ENCODE measurements around the gene MAP2K5.

MAP2K5 gene

DNA sequence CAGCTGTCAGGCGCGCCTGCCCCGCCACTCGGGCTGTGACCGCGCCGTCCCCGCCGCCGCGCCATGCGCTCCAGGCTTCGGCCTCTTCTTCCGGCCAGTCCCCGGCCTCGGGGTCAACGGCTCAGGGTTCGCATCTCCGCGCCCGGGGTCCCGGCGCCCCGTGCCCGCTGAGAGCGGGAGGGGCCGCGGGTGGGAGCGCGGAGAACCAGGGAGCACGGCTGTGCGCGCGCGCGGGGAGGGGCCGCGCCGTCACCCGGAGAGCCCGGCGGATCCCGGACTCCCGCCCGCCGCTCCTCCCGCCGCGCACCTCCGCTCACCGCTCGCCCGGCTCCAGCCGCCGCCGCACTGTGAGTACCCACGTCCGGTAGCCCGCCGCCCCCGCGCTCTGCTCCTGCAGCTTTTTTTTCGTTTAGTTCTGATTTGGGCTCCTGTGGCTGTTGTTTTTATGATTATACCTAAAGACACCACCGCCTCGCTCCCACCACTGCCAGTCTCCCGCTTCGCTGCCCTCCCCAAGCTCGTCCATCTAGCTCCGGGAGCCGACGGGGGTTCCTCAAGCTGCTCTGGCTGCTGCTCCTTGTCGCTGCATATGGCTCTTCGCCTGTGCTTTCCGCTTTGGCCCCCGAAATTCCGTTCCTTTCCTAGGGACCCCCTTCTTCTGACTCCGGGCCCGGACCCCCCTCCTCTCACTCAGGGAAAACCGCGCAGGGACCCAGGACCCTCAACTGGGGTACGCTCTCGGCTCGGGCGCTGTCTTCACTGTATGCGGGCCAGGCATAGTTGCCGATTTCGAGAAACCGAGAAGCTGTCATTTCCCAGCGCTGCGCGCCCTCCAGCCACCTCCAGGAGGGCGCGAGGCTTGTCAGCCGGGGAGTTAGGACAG, 281.1 kb downstream of the MAP2K5 start:
- DNase-seq: peak; percentile 43
- Mint-ChIP-seq H3K36me3 (ENCODE audit: low read depth) (no peaks in the 10 kb centered on the region), H3K27me3 (peaks cover 76% of the 10 kb centered on the region), H3K9me3 (no peaks in the 10 kb centered on the region), H3K4me3 (peak overlapping the region; percentile 77), H3K4me1 (ENCODE audit: low read depth) (peaks cover 58% of the 10 kb centered on the region), H3K27ac (peak overlapping the region; percentile 74)

DNA sequence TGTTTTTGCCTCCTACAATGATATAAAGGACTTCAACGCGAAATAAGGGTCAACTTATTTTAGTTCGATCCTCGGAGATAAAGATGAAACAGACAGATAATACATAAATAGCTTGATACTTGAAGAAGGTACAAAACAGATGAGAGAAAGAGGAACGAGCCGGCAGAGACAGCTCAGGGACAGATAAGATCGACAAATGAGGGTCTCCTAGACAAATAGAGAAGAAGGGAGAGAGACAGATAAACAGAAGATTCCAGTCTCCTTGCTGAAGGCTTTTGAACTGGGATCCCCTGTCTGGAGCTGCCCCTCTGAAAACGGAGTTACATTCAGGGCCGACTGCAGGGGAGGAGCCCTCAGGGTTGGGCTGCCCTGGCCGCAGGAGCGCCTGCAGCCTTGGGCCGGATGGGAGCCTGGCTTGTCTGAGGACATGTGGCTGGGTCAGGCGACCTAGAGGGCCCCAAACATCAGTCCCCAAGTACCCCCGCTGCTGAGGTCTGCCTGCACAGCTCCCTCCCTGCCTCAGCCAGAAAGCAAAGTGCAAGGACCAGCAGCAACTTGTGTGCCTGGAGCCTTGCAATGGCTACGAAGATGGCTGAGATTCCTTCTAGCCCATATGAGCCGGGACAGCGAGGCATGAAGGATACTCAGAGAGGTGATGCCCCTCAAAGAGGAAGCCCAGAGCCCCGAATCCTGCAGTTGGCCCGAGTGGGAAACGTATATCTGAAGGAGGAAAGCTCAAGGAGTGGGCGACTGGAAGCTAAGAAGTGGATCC, 281.9 kb downstream of the MAP2K5 start:
- Mint-ChIP-seq H3K4me3 (peak overlapping the region; percentile 77), H3K27me3 (peaks cover 80% of the 10 kb centered on the region), H3K9me3 (no peaks in the 10 kb centered on the region), H3K4me1 (ENCODE audit: low read depth) (peaks cover 64% of the 10 kb centered on the region), H3K36me3 (ENCODE audit: low read depth) (no peaks in the 10 kb centered on the region), H3K27ac (peak overlapping the region; percentile 74)
- no peak for DNase-seq

DNA sequence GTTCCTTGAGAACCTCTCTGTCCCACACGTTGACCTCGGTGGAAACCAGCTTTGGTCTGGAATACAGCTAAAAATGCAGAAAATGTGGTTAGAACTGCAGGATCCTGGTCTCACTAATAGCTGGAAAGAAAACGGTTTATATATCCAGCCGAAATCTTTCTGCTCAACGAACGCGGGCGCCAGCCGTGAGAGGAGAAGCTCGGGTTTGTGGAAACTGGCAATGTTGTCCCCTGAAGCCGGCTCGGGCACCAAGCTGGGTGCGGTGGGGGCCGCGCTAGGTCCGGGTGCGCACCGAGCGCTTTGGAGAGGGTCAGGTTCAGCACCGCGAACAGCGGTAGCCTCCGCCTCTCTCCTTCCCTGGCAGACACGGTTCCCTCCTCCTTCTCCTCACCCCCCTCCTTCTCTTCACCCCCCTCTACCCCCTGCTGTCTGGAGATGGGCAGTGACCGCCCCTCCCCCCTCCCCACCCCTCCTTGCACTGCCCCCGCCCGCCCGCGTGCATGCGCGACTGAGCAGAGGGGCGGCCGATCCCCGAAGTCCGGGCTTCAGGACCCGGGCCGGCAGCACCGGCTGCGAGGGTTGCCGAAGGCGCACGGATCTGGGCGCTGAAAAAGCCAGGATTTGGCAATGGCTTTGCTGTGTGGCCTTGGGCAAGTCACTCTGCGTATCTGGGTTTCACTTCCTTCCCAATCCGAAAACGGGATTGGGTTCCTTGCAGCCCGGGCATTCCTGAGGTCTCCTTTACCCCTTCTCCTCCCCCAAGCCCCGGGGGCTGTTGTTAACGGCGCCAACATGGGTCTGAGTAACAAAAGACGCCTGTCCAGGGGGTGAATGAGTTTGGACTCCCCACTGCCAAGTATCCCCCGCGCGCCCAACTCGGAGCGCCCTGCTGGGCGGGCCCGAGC, 282.7 kb downstream of the MAP2K5 start, which contains the start of gene SKOR1:
Gene SKOR1 (plus strand): TSS at position 534 of the 905 bp plus-strand sequence. CDS start 94 bp downstream, at position 628.
- peaks cover 67% of the 10 kb centered on the region for H3K4me1 Mint-ChIP-seq (ENCODE audit: low read depth)
- peak; percentile 49 for DNase-seq
- no peaks in the 10 kb centered on the region for H3K9me3 Mint-ChIP-seq
- H3K36me3 Mint-ChIP-seq (ENCODE audit: low read depth): no peaks in the 10 kb centered on the region
- peak within 1 kb of the TSS; percentile 77 for H3K4me3 Mint-ChIP-seq
- H3K27me3 Mint-ChIP-seq: peaks cover 77% of the 10 kb centered on the region
- peak within 1 kb of the TSS; percentile 88 for H3K27ac Mint-ChIP-seq

DNA sequence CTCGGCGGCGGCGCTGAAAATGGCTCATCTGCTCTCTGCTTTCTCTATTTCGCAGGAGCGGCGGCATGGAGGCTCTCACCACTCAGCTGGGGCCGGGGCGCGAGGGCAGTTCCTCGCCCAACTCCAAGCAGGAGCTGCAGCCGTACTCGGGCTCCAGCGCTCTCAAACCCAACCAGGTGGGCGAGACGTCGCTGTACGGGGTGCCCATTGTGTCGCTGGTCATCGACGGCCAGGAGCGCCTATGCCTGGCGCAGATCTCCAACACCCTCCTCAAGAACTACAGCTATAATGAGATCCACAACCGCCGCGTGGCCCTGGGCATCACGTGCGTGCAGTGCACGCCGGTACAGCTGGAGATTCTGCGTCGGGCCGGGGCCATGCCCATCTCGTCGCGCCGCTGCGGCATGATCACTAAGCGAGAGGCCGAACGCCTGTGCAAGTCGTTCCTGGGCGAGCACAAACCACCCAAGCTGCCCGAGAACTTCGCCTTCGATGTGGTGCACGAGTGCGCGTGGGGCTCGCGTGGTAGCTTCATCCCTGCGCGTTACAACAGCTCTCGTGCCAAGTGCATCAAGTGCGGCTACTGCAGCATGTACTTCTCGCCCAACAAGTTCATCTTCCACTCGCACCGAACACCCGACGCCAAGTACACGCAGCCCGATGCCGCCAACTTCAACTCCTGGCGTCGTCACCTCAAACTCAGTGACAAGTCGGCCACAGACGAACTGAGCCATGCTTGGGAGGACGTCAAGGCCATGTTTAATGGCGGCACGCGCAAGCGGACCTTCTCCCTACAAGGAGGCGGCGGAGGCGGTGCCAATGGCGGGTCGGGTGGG, 283.6 kb downstream of the MAP2K5 start:
- peaks cover 77% of the 10 kb centered on the region for H3K27me3 Mint-ChIP-seq
- DNase-seq: peak; percentile 47
- H3K27ac Mint-ChIP-seq: peak overlapping the region; percentile 88
- H3K4me1 Mint-ChIP-seq (ENCODE audit: low read depth): peaks cover 64% of the 10 kb centered on the region
- peak overlapping the region; percentile 45 for H3K4me3 Mint-ChIP-seq
- no peaks in the 10 kb centered on the region for H3K9me3 Mint-ChIP-seq
- no peaks in the 10 kb centered on the region for H3K36me3 Mint-ChIP-seq (ENCODE audit: low read depth)

DNA sequence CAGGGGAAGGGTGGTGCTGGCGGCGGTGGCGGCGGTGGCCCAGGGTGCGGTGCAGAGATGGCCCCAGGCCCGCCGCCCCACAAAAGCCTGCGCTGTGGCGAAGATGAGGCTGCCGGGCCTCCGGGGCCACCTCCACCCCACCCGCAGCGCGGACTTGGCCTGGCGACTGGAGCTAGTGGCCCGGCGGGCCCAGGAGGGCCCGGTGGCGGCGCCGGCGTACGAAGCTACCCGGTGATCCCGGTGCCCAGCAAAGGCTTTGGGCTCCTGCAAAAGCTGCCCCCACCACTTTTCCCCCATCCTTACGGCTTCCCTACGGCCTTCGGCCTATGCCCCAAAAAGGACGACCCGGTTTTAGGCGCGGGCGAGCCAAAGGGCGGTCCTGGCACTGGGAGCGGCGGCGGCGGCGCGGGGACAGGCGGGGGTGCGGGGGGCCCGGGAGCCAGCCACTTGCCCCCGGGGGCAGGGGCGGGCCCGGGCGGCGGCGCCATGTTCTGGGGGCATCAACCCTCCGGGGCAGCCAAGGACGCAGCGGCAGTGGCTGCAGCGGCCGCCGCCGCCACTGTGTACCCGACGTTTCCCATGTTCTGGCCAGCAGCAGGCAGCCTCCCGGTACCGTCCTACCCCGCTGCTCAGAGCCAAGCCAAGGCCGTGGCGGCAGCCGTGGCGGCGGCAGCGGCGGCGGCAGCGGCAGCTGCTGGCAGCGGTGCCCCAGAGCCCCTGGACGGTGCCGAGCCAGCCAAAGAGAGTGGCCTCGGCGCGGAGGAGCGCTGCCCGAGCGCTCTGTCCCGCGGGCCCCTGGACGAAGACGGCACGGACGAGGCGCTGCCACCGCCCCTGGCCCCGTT, 284.4 kb downstream of the MAP2K5 start:
- no peaks in the 10 kb centered on the region for H3K9me3 Mint-ChIP-seq
- peaks cover 56% of the 10 kb centered on the region for H3K4me1 Mint-ChIP-seq (ENCODE audit: low read depth)
- DNase-seq: peak; percentile 43
- H3K36me3 Mint-ChIP-seq (ENCODE audit: low read depth): no peaks in the 10 kb centered on the region
- H3K4me3 Mint-ChIP-seq: no peak overlapping the region
- H3K27me3 Mint-ChIP-seq: peaks cover 77% of the 10 kb centered on the region
- no peak overlapping the region for H3K27ac Mint-ChIP-seq

DNA sequence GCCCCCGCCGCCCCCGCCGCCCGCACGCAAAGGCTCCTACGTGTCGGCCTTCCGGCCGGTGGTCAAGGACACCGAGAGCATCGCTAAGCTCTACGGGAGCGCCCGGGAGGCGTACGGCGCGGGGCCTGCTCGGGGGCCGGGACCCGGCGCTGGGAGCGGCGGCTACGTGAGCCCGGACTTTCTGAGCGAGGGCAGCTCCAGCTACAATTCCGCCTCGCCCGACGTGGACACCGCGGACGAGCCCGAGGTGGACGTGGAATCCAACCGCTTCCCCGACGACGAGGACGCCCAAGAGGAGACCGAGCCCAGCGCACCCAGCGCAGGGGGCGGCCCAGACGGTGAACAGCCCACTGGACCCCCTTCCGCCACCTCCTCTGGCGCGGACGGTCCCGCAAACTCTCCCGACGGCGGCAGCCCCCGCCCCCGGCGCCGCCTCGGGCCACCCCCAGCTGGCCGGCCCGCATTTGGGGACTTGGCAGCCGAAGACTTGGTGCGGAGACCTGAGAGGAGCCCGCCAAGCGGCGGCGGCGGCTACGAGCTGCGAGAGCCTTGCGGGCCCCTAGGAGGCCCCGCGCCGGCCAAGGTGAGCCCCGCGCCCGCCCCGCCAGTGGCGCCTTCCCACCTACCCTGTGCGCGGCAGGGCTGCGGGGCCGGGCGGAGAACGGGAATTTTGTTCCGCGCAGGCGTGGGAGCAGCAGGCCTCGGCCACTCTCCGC, 285.2 kb downstream of the MAP2K5 start:
- Mint-ChIP-seq H3K27ac (no peak overlapping the region), H3K36me3 (ENCODE audit: low read depth) (no peaks in the 10 kb centered on the region), H3K9me3 (no peaks in the 10 kb centered on the region), H3K4me1 (ENCODE audit: low read depth) (peaks cover 49% of the 10 kb centered on the region), H3K27me3 (peaks cover 75% of the 10 kb centered on the region), H3K4me3 (no peak overlapping the region)
- peak; percentile 40 for DNase-seq

DNA sequence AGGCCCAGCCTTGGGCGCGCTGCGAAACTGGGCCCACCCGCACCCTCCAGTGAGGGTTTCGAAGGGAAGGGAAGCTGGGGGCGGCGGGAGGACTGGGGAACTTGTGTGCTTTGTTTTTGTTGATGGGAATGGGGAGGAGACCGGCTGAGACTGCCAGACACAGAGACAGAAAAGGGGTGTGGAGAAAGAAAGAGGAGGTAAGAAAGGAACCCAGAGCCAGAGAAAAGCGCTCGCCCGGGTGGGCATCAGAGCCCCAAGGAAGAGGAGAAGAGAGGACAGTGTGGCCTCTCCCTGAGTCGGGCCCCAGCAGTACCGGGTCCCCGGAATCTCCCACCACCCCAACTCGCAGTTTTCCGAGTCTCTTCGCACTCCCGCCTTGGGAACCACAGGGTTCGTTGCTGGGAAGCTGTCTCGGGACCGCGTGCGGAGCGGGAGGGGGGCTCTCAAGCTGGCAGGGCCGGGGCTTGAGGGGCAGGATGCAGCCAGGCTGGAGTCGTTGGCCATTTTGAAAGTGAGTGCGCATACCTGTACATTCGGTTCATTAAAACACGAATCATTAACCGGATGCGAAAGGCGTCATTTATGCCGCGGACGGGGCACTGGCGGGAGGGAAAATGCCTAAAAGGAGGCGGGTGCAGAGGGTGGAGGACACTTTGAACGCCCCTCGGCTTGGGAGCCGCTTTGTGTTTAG, 285.9 kb downstream of the MAP2K5 start:
- no peak for DNase-seq
- Mint-ChIP-seq H3K27ac (no peak overlapping the region), H3K27me3 (peaks cover 80% of the 10 kb centered on the region), H3K9me3 (no peaks in the 10 kb centered on the region), H3K4me1 (ENCODE audit: low read depth) (peaks cover 54% of the 10 kb centered on the region), H3K4me3 (peak overlapping the region; percentile 38), H3K36me3 (ENCODE audit: low read depth) (no peaks in the 10 kb centered on the region)

DNA sequence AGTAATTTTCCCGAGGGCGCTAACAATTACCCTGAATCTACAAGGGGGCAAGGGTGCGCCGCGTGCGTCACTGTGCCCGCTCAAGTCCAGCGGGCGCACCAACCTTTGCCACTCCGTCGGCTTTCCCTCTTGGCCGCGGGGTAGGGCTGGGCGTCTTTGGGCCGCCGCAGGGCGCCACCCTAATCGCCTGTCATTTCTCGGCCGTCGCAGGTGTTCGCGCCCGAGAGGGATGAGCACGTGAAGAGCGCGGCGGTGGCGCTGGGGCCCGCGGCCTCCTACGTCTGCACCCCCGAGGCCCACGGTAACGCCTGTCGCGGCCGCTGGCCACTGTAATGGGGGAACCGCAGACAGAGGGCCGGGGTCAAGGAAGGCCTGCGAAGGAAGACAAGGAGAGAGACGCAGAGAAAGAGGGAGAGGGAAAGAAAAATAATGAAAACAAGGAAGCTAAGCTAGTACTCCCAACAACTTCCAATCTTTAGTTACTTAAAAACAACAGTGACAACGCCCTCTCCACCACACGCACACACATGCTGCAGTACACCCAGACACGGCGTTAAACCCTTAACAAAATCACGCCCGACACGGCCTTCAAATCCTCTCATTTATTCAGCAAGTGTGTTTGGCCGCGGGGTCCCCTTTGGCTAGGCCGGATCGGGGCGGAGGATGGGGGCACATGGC, 286.6 kb downstream of the MAP2K5 start:
- H3K9me3 Mint-ChIP-seq: no peaks in the 10 kb centered on the region
- DNase-seq: no peak
- H3K4me1 Mint-ChIP-seq (ENCODE audit: low read depth): peaks cover 53% of the 10 kb centered on the region
- peaks cover 80% of the 10 kb centered on the region for H3K27me3 Mint-ChIP-seq
- no peak overlapping the region for H3K27ac Mint-ChIP-seq
- peak overlapping the region; percentile 36 for H3K4me3 Mint-ChIP-seq
- no peaks in the 10 kb centered on the region for H3K36me3 Mint-ChIP-seq (ENCODE audit: low read depth)

DNA sequence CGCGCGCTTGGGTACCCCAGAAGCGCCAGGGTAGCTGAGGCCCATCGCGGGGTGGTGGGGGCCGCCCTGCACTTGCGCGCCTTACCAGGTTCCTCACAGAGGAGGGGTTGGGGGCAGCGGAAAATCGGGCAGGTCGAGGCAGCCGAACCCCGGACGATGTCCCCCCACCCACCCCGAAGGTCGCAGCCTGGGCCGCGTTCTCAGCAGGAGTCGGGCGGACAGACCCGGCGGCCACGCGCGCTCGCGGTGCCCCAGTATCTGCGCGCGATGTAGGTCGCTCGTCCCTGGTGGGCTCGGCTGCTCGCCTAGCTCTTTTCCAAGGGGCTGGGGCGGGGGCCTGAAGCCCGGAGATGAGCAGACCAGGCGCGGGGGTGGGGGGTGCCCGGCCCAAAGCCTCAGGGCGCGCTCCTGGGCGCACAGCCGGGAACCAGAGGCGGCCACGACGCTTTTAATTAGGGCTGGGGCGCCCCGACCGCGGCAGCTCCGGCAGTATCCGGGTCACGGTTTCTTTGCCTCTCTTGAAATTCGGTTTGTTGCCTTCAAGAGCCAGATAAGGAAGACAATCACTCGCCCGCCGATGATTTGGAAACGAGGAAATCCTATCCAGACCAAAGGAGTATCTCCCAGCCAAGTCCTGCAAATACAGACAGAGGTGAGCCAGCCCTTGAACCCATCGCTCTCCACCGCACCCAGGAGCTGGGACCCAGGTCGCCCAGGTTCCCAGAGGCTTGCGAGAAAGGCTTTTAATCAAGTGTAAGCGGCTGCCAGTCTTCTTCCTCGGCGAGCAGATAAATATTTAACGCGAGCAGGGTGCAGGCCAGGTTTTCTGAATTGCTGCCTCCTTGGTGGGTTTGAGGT, 287.4 kb downstream of the MAP2K5 start:
- DNase-seq: no peak
- no peak overlapping the region for H3K4me3 Mint-ChIP-seq
- no peaks in the 10 kb centered on the region for H3K9me3 Mint-ChIP-seq
- H3K27ac Mint-ChIP-seq: no peak overlapping the region
- no peaks in the 10 kb centered on the region for H3K36me3 Mint-ChIP-seq (ENCODE audit: low read depth)
- peaks cover 54% of the 10 kb centered on the region for H3K4me1 Mint-ChIP-seq (ENCODE audit: low read depth)
- peaks cover 80% of the 10 kb centered on the region for H3K27me3 Mint-ChIP-seq

GRCh38 chr15:67831363-67831762, 288.9 kb downstream of the MAP2K5 start:
- H3K4me3 Mint-ChIP-seq: no peak overlapping the region
- no peak overlapping the region for H3K27ac Mint-ChIP-seq
- H3K4me1 Mint-ChIP-seq (ENCODE audit: low read depth): peaks cover 54% of the 10 kb centered on the region
- H3K9me3 Mint-ChIP-seq: no peaks in the 10 kb centered on the region
- H3K27me3 Mint-ChIP-seq: peaks cover 81% of the 10 kb centered on the region
- H3K36me3 Mint-ChIP-seq (ENCODE audit: low read depth): no peaks in the 10 kb centered on the region
- DNase-seq: no peak

DNA sequence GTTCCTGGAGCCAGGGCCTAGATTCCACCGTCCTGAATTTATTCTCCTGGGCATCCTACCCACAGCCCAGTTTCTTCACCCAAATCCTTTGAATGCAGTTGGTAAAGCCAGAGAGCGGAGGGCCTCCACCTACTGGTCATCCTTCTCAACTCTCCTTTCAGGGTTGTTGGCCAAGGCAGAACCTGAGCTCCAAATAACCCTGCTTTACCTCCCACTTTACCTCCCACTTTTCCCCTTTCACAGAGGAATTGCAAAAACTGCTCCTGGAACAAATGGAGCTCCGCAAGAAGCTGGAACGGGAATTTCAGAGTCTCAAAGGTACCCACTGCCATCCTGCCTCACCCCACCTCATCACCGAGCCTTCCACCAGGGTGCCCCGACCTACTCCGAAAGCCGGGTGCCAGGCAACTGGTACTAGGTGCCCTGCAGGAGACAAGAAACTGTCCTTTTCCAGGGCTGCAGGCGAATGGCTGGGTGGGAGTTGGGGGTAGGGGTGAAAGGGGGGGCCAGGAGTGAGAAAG, 289.6 kb downstream of the MAP2K5 start:
- Mint-ChIP-seq H3K27me3 (peaks cover 81% of the 10 kb centered on the region), H3K27ac (no peak overlapping the region), H3K4me3 (no peak overlapping the region), H3K4me1 (ENCODE audit: low read depth) (peaks cover 54% of the 10 kb centered on the region), H3K36me3 (ENCODE audit: low read depth) (no peaks in the 10 kb centered on the region), H3K9me3 (no peaks in the 10 kb centered on the region)
- no peak for DNase-seq

Data from activated T-cell treated with anti-CD3 and anti-CD28 coated beads, Interleukin-2, amount 50 U/mL, for 24 hours (primary cell).